A549 treated with GW870086 at 1 μM for 4 hours (cell line): ENCODE results near the gene RNF207. TPM values are rescaled to one million over a fixed set of nuclear protein-coding genes. Genes with fewer than 3 reads are reported as not detected.

Experiments used
- total RNA-seq: library from RNA; stranded (reverse); fragments of 200-300 nt; extraction: Qiagen RNA extraction; gene quantifications from 5 replicates; pipeline ENCODE4 v1.2.3, GENCODE V29; 2022; ENCODE audit warnings: low read depth

Gene RNF207
- total RNA-seq: 6.3 to 15.0 TPM (median 13.4 TPM) in 5 replicates

GRCh38 chr1:6205849-6206519 lies at the start of gene RNF207:
Gene RNF207, plus strand, starts transcription at chr1:6206119. Its CDS starts 417 bp downstream, at chr1:6206536.

DNA sequence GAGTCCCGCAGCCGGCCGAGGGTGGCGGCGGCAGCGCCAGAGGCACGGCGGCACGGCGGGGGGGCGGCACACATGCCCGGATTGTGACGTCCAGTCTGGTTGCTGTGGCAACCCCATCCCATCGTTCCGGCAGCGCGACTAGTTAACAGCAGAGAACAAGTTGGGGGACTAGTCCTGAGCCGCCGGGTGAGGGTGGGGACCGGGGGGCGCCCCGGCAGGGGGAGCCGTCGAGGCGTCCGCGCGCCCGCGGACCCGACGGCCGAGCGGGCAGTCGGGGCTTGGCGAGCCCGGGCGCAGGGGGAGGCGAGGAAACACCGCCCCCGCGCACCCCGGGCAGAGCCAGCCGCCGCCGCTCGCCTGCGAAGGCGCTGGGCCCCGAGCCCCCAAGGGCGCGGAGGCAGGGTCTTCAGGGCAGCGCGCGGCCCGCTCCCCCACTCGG lies 25.6 kb upstream of the RNF207 start, which contains the start of gene CHD5:
TSS of gene CHD5 (minus strand) at position 54 of the 439 bp plus-strand sequence. CDS start 298 bp downstream, outside the sequence.

GRCh38 chr1:6199298-6200187 lies 6.4 kb upstream of the RNF207 start, which contains the start of gene RPL22:
Gene RPL22, minus strand, starts transcription at chr1:6199595. Its CDS starts 22 bp downstream, at chr1:6199573.

DNA sequence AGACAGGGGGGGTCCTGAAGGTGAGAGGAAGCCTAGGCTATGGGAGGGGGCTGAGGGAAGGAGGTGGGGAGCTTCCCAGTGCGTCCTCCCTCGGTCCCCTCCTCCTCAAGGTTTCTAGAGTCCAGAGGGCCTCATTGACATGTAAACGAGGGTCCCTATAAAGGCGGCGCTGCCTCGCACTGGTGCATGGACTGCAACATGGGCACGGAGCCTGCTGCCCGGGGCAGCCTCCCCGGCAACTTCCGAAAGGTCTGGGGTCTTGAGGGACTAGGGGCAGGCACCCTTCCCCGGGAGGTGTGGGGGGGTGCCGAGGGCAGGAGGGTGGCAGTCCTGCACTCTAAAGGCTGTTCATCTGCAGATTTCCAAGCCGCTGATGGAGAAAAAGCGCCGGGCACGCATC lies 38.1 kb downstream of the RNF207 start, which contains the start of gene HES3:
TSS of gene HES3 (plus strand) at position 187 of the 400 bp plus-strand sequence. CDS start at position 374, 187 bp downstream.

GRCh38 chr1:6260961-6261614 lies 55.2 kb downstream of the RNF207 start, which contains the start of gene GPR153:
Gene GPR153, minus strand, starts transcription at chr1:6261098. Its CDS starts 6,193 bp downstream, at chr1:6254905.

Other genes with a start within 250 kb of the RNF207 start
- 3.4 to 5.3 TPM (median 5.0 TPM) in 5 replicates for gene NPHP4, start 213.7 kb upstream of the RNF207 start, total RNA-seq
- 7.3 to 9.4 TPM (median 8.1 TPM) in 5 replicates for gene KCNAB2, start 160.2 kb upstream of the RNF207 start, total RNA-seq
- 1.2 to 1.5 TPM (median 1.5 TPM) in 5 replicates for gene CHD5, start 25.8 kb upstream of the RNF207 start, total RNA-seq
- gene RPL22, start 6.5 kb upstream of the RNF207 start, total RNA-seq: 279 to 471 TPM (median 456 TPM) in 5 replicates
- 47.9 to 61.6 TPM (median 56.8 TPM) in 5 replicates for gene ICMT, start 29.8 kb downstream of the RNF207 start, total RNA-seq
- not detected in 5 replicates for gene HES3, start 38.1 kb downstream of the RNF207 start, total RNA-seq
- gene GPR153, start 55.0 kb downstream of the RNF207 start, total RNA-seq: 1.5 to 2.3 TPM (median 2.0 TPM) in 5 replicates
- 75.8 to 101 TPM (median 95.9 TPM) in 5 replicates for gene ACOT7, start 187.6 kb downstream of the RNF207 start, total RNA-seq
- gene HES2, start 213.8 kb downstream of the RNF207 start, total RNA-seq: 3.3 to 7.2 TPM (median 6.0 TPM) in 5 replicates
- 0.29 to 0.94 TPM (median 0.42 TPM) in 5 replicates for gene ESPN, start 218.7 kb downstream of the RNF207 start, total RNA-seq